Activated CD4-positive, alpha-beta T cell treated with anti-CD3 and anti-CD28 coated beads, Interleukin-2, amount 50 U/mL, for 16 hours (primary cell): ENCODE results near the gene DDR2.
"Not testable (repeated sequence)": the region's sequence is repeated elsewhere in the genome, so short reads cannot be mapped to it uniquely, and the experiment has no call there.

Source experiments
- DNase-seq: peaks from one replicate; pipeline ENCODE4 v3.0.0-alpha.2; 2020

Gene DDR2

GRCh38 chr1:162632217-162632666 is at the start of gene DDR2:
Gene DDR2 (plus strand): TSS chr1:162632464. CDS start chr1:162719064, 86,600 bp downstream.
- no peak for DNase-seq

DNA sequence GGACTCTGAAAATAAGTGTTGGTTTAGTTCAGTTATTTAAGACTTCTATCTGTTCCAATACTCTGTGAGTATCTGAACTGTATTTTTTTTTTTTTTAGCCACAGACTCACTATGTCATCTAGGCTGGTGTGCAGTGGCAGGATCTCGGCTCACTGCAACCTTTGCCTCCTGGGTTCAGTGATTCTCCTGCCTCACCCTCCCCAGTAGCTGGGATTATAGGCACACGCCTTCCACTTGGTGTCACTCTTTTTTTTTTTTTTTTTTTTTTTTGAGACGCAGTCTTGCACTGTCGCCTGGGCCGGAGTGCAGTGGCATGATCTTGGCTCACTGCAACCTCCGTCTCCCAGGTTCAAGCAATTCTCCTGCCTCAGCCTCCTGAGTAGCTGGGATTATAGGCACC is 49.4 kb upstream of the DDR2 start:
- not testable (repeated sequence) for DNase-seq

GRCh38 chr1:162585101-162585500 is 47.2 kb upstream of the DDR2 start:
- not testable (repeated sequence) for DNase-seq

DNA sequence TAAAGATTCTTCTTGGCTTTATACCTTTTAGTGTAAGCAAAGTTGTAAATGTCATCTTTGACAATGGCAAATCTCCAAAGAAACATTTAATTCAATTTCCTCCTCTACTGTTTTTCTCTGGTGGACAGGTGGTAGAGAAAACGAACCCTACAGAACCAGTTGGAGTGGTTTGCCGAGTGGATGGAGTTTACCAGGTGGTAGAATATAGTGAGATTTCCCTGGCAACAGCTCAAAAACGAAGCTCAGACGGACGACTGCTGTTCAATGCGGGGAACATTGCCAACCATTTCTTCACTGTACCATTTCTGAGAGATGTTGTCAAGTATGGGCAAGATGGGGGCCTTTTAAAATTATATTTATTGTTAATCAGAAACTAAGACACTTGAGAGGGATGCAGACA is 44.9 kb upstream of the DDR2 start:
- DNase-seq, result no peak

DNA sequence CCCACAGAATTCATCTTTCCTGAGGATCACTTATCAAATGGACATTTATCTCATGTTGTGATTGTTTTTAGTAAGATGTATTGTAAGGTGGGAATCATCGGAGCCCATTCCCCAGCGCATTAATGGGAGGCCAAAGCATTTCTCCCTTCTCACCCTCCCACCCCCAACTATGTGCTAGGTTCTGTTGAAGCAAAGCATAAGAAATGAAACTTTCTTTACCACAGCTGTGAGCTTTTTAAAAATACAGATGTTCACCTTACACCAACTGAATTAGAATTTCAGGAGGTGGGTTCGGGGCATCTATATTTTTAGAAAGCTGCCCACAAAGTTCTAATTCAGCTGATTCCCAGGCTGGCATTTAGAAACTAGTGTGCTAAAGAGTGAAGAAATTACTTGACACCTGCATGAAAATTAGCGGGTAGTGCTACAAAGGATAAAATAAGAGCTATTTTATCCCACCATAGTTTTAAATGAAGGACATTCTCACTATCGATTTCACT is 44.5 kb upstream of the DDR2 start:
- DNase-seq, result no peak

DNA sequence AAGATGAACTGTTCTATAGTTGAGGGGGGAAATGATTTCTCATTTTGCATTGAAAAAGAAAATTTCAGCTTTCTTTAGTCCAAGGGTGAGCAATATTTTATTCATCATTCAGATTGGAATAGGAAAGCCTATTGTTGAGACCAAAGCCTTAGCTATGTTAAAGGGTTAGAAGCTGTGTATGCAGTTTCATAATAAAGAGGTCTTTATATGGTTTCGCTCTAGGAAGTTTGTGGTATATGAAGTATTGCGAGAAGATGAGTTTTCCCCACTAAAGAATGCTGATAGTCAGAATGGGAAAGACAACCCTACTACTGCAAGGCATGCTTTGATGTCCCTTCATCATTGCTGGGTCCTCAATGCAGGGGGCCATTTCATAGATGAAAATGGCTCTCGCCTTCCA is 42.2 kb upstream of the DDR2 start:
- DNase-seq, result no peak

GRCh38 chr1:162590686-162591085 is 41.6 kb upstream of the DDR2 start:
- no peak for DNase-seq

GRCh38 chr1:162596514-162597170 is 35.6 kb upstream of the DDR2 start:
- no peak for DNase-seq

DNA sequence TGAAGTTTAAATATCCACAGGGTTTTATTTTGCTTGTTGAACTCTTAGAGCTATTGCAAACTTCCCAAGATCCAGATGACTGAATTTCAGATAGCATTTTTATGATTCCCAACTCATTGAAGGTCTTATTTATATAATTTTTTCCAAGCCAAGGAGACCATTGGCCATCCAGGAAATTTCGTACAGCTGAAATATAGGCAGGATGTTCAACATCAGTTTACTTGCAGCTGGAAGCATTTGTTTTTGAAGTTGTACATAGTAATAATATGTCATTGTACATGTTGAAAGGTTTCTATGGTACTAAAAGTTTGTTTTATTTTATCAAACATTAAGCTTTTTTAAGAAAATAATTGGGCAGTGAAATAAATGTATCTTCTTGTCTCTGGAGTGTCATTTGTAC is 32.8 kb upstream of the DDR2 start:
- no peak for DNase-seq

- DNase-seq, result not testable (repeated sequence)
Measured at GRCh38 chr1:162603117-162603516, 29.1 kb upstream of the DDR2 start.

GRCh38 chr1:162605225-162605927 is 26.9 kb upstream of the DDR2 start:
- DNase-seq, result no peak

DNA sequence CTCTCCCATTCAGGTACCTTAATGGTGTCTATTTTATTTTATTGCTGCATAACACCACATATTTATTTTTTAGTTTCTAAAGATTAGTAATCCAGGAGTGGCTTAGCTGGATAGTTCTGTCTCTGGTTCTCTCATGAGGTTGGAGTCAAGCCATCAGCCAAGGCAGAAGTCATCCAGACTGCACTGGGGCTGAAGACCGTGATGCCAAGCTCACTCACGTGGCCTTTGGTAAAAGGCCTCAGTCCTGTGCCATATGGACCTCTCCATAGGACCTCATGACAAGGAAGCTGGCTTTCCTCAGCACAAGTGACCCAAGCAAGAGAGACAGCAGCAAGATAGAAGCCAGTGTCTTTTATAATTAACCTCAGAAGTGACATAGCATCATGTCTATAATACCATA is 23.0 kb upstream of the DDR2 start:
- DNase-seq, result no peak

- DNase-seq, result no peak
Measured at GRCh38 chr1:162612606-162613400, 19.5 kb upstream of the DDR2 start.

- DNase-seq, result no peak
Measured at GRCh38 chr1:162616848-162617247, 15.4 kb upstream of the DDR2 start.

GRCh38 chr1:162617513-162617912 is 14.8 kb upstream of the DDR2 start:
- no peak for DNase-seq

DNA sequence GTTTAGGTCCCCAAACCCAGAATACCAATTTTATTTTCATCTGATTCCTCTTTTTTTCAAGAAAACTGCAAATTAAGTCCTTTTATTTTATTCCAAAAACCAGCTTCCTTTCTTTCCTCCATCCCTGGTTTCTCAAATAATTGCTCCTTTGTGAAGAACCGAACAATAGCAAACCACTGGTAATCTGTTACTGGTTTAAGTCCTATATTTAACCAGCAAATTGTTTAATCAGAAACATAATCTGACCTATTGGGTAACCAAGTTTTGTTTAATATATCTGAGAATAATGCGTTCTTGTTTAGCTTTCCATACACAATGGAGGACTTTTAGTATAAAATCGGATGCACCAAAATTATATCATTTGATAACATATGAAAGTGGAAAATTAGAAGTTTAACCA is 13.2 kb upstream of the DDR2 start:
- DNase-seq, result no peak

GRCh38 chr1:162621256-162621655 is 11.0 kb upstream of the DDR2 start:
- DNase-seq, result no peak

GRCh38 chr1:162625679-162626078 is 6.6 kb upstream of the DDR2 start:
- no peak for DNase-seq

- DNase-seq, result no peak
Measured at GRCh38 chr1:162626094-162626493, 6.2 kb upstream of the DDR2 start.

GRCh38 chr1:162626761-162627160 is 5.5 kb upstream of the DDR2 start:
- peak; percentile 10 for DNase-seq

DNA sequence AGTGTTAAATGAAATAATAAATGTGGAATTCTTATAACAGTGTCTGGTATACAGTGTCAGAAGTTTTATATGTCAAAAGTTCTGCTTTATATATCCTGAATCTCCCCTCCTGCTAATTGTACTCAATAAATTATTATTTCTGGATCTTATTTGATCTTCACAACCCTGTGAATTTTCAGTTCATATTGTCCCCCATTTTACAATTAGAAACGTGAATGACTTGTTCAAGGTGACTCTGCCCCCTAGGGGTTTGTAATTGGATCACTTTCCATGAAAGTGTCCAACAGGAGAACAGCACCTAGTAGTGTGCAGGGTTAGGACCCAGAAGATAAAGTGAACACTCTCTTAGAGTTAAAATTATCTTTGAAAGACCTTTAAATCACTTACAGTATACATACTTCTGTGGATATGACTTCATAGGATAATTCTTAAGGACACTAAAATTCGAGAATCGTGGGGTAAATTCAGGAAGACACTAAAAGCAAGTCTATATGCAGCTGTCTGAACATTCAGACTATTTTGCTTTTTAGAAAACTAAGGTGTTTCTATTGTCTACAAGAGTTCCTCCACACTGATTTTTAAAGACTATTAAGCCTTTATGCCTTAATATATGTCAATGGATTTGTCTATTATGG is 4.5 kb upstream of the DDR2 start:
- DNase-seq, result peak; percentile 27

DNA sequence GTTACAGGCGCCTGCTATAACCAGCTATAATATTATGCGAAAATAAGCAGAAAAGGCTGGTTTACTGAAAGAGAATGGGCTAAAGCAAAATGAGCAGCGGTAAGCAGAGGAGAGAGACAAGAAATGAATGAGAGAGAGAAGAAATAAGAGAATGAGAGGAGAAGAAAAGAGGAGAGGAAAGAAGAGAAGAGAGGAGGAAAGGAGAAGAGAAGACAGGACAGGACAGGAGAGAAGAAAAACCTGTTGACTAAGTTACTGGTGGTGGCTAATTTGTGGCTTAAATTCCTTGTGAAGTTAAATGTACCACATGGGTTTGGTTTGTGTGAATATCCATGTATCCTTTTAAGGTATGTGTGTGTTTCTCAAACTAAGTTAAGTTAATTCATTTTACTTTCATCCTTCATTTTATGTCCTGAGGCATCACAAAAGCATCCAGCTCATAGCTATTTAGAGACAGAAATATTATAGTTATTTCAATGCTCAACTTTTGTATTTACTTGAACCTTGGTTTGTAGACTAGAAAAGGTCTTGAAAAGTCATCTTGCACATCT is 3.1 kb upstream of the DDR2 start:
- DNase-seq, result no peak

GRCh38 chr1:162629651-162630050 is 2.6 kb upstream of the DDR2 start:
- DNase-seq, result no peak
